Spleen (tissue), 11 donors: Measurements from ENCODE around the gene TUBD1. TPM values are rescaled to one million over a fixed set of nuclear protein-coding genes. Genes with fewer than 3 reads are reported as not detected.
"Not testable (repeated sequence)": the region's sequence is repeated elsewhere in the genome, so short reads cannot be mapped to it uniquely, and the experiment has no call there.

Experiments used
- DNase-seq: peaks from one replicate; pipeline ENCODE4 v3.0.0-alpha.2; 2020
- H3K27ac ChIP-seq, 8 donors: fragments of 200-600 bp; sonication (generic) in 7 of 8; 1 replicate in 4 of 8; 2 replicates in 4 of 8; pipeline versions ENCODE4 v1.5.0 to v1.8.0; 2016 to 2021; ENCODE audit warnings: inconsistent platforms in 4 of 8, mild to moderate bottlenecking in 4 of 8, moderate library complexity in 1 of 8
- H3K27me3 ChIP-seq, 7 donors: fragments of 200-600 bp; sonication (generic) in 6 of 7; replicated peaks in 1 of 7; 1 replicate in 4 of 7; 2 replicates in 3 of 7; pipeline versions ENCODE4 v1.5.0 to v1.8.0; 2016 to 2021; ENCODE audit warnings: inconsistent platforms in 3 of 7, mild to moderate bottlenecking in 1 of 7
- H3K36me3 ChIP-seq, 6 donors: fragments of 200-600 bp; sonication (generic) in 5 of 6; 1 replicate in 4 of 6; 2 replicates in 2 of 6; pipeline versions ENCODE4 v1.5.0 to v1.8.0; 2016 to 2021; ENCODE audit warnings: inconsistent platforms in 2 of 6
- H3K4me1 ChIP-seq, 6 donors: fragments of 200-600 bp; sonication (generic) in 5 of 6; 1 replicate in 3 of 6; 2 replicates in 3 of 6; pipeline versions ENCODE4 v1.5.0 to v1.8.0; 2016 to 2021; ENCODE audit warnings: inconsistent platforms in 3 of 6
- H3K4me3 ChIP-seq, 8 donors: fragments of 200-600 bp; sonication (generic) in 7 of 8; 1 replicate in 4 of 8; 2 replicates in 4 of 8; pipeline versions ENCODE4 v1.5.0 to v1.8.0; 2016 to 2021; ENCODE audit warnings: inconsistent platforms in 4 of 8, mild to moderate bottlenecking in 4 of 8, moderate library complexity in 2 of 8
- H3K9me3 ChIP-seq, 8 donors: fragments of 200-600 bp; sonication (generic) in 7 of 8; 1 replicate in 4 of 8; 2 replicates in 4 of 8; pipeline versions ENCODE4 v1.5.0 to v1.8.0; 2016 to 2021; ENCODE audit warnings: inconsistent platforms in 4 of 8
- CTCF ChIP-seq, 11 experiments: fragments of 200-600 bp in 7 of 11; fragments of 450-650 bp in 4 of 11; sonication (generic) in 4 of 11; IDR thresholded peaks in 8 of 11; conservative IDR thresholded peaks in 3 of 11; 1 replicate in 7 of 11; 2 replicates in 4 of 11; pipeline versions ENCODE4 v1.4.0 to v1.8.0; 2016 to 2021; ENCODE audit warnings: antibody characterized with exemption in 11 of 11, inconsistent platforms in 4 of 11, mild to moderate bottlenecking in 1 of 11
- POLR2A ChIP-seq, 3 donors: fragments of 450-650 bp; IDR thresholded peaks; one replicate each; pipeline ENCODE4 v1.5.1; 2017; ENCODE audit warnings: antibody characterized with exemption in 3 of 3, mild to moderate bottlenecking in 1 of 3
- POLR2AphosphoS5 ChIP-seq, 3 donors: sonication (generic); formaldehyde crosslinking; IDR thresholded peaks; one replicate each; pipeline ENCODE4 v1.5.1; 2017; ENCODE audit warnings: antibody characterized with exemption in 3 of 3
- WGBS, 5 donors: extraction: QIAGEN DNeasy Blood & Tissue Kit in 3 of 5; methylation state at CpG; one replicate each; pipeline versions ENCODE4 v1.1.5 to v1.1.7; 2013 to 2018; 5-methylcytosine and 5-hydroxymethylcytosine counted together
- intact Hi-C: fragments of 100-400 bp; cut with DNase I; formaldehyde crosslinking; loops from one replicate; pipeline ENCODE4 v1.15.0; 2023; ENCODE audit warnings: low total_unique reads
- polyA plus RNA-seq, 3 donors: library from polyadenylated mRNA; stranded (reverse); fragments of 200-250 nt; gene quantifications; one replicate each; pipeline ENCODE4 v1.2.1, GENCODE V29; 2013
- total RNA-seq, 7 donors: library from RNA; depleted of rRNA in 3 of 7; stranded (reverse); fragments of >200 nt in 3 of 7; fragmentation: NEBNext Ultra II Directional in 4 of 7; extraction: Animal tissue kit (Norgen Biotek cat#: 25700) in 4 of 7; gene quantifications; one replicate each; pipeline versions ENCODE4 v1.1.0 to v1.2.1, GENCODE V29; 2016 to 2021
- donor health status: healthy with polysubstance abuse.
- donor health status: DM: no; HTN: no; CAD: no; lungs with moderate emphysema.
- donor health status: DM: no; HTN: no; CAD: no.
- donor health status: Bipolar disorder and iron deficiency.
- donor health status: healthy.
- donor health status: DM: no; HTN: no; CAD: no.
- donor health status: DM: yes; HTN: yes; CAD: no.

The TUBD1 gene
- total and polyA plus RNA-seq, 10 donors, result 6.0 to 25.4 (median 10.4) TPM

GRCh38 chr17:59853168-59853918 lies 39.4 kb downstream of the TUBD1 start:
- Histone ChIP-seq H3K9me3 (no peaks in the 10 kb centered on the region), H3K27ac (peak overlapping the region; percentile 4 to 92 (median 68)), H3K27me3 (no peaks in the 10 kb centered on the region), H3K4me1 (peaks cover 8 to 78% (median 24%) of the 10 kb centered on the region in 6 donors), H3K4me3 (no peak overlapping the region), H3K36me3 (no peaks in the 10 kb centered on the region)
- WGBS, 5 donors, result 75 to 81% (median 78%) methylated on average over 14 of the region's 14 CpGs
- DNase-seq, result peak; percentile 80
- intact Hi-C loops, result loop anchor here (5.0 kb wide), 1 partner anchor 101 kb away; no protein-coding TSS in a partner anchor
- TF ChIP-seq POLR2AphosphoS5 (IDR thresholded peaks at IDR 0.05), result peak in 1 of 3 donors; percentile 39
- no peak for TF ChIP-seq POLR2A (IDR thresholded peaks at IDR 0.05)
- TF ChIP-seq CTCF (IDR thresholded peaks at IDR 0.05 in 8 of 11, conservative IDR thresholded peaks at IDR 0.05 in 3 of 11), result peak in 7 of 11 experiments; percentile 16 to 43 (median 38)

- H3K27ac ChIP-seq, result peak overlapping the region in 7 of 8 donors; percentile 61 to 92 (median 70)
- H3K4me1 ChIP-seq, result peaks cover 8 to 84% (median 29%) of the 10 kb centered on the region in 6 donors
- intact Hi-C loops, result loop anchor here (5.0 kb wide), 1 partner anchor 101 kb away; no protein-coding TSS in a partner anchor
Measured at GRCh38 chr17:59852847-59853167, 39.9 kb downstream of the TUBD1 start.

GRCh38 chr17:59851439-59852375 lies 41.0 kb downstream of the TUBD1 start:
- intact Hi-C loops, result loop anchor here (5.0 kb wide), 1 partner anchor 99 kb away; no protein-coding TSS in a partner anchor
- TF ChIP-seq POLR2AphosphoS5 (IDR thresholded peaks at IDR 0.05) (peak; percentile 9 to 72 (median 59)), POLR2A (IDR thresholded peaks at IDR 0.05) (no peak)
- WGBS, 5 donors, result 68 to 80% (median 75%) methylated on average over 14 of the region's 14 CpGs
- Histone ChIP-seq H3K27ac (peak overlapping the region in 7 of 8 donors; percentile 24 to 92 (median 66)), H3K9me3 (no peaks in the 10 kb centered on the region), H3K4me3 (no peak overlapping the region), H3K36me3 (no peaks in the 10 kb centered on the region), H3K4me1 (peaks cover 18 to 95% (median 39%) of the 10 kb centered on the region in 6 donors), H3K27me3 (no peaks in the 10 kb centered on the region)
- DNase-seq, result no peak

More at GRCh38 chr17:59852847-59853167, 39.9 kb downstream of the TUBD1 start:
- not testable (repeated sequence) for H3K4me3 ChIP-seq, H3K27me3 ChIP-seq, H3K36me3 ChIP-seq, DNase-seq, H3K9me3 ChIP-seq
- 96 to 99% (median 97%) methylated on average over 7 of the region's 7 CpGs for WGBS, 5 donors

GRCh38 chr17:59850311-59850710 lies 42.4 kb downstream of the TUBD1 start:
- H3K9me3 ChIP-seq, H3K36me3 ChIP-seq, H3K27me3 ChIP-seq, DNase-seq, H3K4me3 ChIP-seq: not testable (repeated sequence)
- peak overlapping the region in 6 of 8 donors; percentile 10 to 92 (median 79) for H3K27ac ChIP-seq
- intact Hi-C loops, result loop anchor here (5.0 kb wide), 1 partner anchor 98 kb away; no protein-coding TSS in a partner anchor
- H3K4me1 ChIP-seq, result peaks cover 31 to 97% (median 53%) of the 10 kb centered on the region in 6 donors
- WGBS, 5 donors, result 90 to 96% (median 94%) methylated on average over 15 of the region's 15 CpGs
- peak in 1 of 3 donors; percentile 39 for TF ChIP-seq POLR2AphosphoS5 (IDR thresholded peaks at IDR 0.05)

GRCh38 chr17:59848778-59849177 lies 44.0 kb downstream of the TUBD1 start:
- Histone ChIP-seq H3K27ac (peak overlapping the region in 7 of 8 donors; percentile 39 to 92 (median 87)), H3K4me1 (peaks cover 37 to 100% (median 62%) of the 10 kb centered on the region in 6 donors), H3K36me3 (no peaks in the 10 kb centered on the region), H3K4me3 (peak overlapping the region in 1 of 8 donors; percentile 5), H3K27me3 (no peaks in the 10 kb centered on the region), H3K9me3 (no peaks in the 10 kb centered on the region)
- 19 to 46% (median 31%) methylated on average over 7 of the region's 7 CpGs for WGBS, 5 donors
- TF ChIP-seq CTCF (IDR thresholded peaks at IDR 0.05 in 8 of 11, conservative IDR thresholded peaks at IDR 0.05 in 3 of 11) (no peak), POLR2A (IDR thresholded peaks at IDR 0.05) (no peak), POLR2AphosphoS5 (IDR thresholded peaks at IDR 0.05) (peak; percentile 3 to 72 (median 45))
- intact Hi-C loops, result no loop called here
- DNase-seq, result peak; percentile 88
